HG02840 (cell line): ENCODE data around the gene OMP.

ENCODE experiments used
- ATAC-seq: cut with Tn5 transposase; IDR thresholded peaks from one replicate; pipeline ENCODE4 v1.9.1; 2021; ENCODE audit warnings: mild to moderate bottlenecking, moderate library complexity, moderate number of reproducible peaks; ENCODE audit not compliant: unreplicated experiment, low FRiP score

The OMP gene

DNA sequence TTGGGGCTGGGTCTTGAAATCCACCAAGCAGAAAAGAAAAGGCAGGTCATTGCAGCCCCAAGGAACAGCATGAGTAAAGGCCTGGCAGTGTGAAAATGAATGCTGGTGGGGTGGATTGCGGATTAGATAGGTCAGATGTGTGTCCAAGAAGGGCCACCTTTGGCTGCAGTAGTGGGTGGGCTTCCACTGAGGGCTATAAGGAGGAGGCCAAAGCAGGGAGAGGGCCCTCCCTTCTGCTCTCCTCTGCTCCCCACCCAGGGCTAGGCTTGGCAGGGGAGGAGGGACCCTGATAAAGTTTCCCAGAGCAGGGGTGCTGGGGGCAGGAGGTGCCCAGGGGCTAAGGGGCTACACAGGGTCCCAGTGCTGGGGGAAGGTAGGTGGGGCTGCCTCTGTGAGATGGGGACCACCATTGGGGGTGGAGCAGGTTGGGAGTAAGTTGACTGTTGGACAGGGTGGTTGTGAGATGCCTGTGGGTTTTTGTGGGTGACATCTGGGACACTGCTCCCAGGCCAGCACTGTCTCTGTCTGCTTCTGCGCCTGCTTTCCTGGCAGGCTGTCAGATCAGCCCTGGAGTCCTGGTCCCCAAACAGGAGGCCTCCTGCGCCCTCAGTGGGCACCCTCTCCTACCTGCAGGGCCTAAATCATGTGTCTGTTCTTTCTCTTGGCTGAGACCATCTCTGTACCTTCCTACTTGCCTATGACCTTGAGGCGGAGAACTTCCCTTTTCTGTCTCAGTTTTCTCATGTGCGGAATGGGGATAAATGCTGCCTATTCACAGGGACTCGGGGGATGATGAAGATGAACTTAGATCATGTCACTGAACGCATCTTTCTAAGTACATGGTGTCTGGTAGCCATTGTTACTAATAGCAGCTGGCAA, 33.9 kb upstream of the OMP start:
- no peak for ATAC-seq

DNA sequence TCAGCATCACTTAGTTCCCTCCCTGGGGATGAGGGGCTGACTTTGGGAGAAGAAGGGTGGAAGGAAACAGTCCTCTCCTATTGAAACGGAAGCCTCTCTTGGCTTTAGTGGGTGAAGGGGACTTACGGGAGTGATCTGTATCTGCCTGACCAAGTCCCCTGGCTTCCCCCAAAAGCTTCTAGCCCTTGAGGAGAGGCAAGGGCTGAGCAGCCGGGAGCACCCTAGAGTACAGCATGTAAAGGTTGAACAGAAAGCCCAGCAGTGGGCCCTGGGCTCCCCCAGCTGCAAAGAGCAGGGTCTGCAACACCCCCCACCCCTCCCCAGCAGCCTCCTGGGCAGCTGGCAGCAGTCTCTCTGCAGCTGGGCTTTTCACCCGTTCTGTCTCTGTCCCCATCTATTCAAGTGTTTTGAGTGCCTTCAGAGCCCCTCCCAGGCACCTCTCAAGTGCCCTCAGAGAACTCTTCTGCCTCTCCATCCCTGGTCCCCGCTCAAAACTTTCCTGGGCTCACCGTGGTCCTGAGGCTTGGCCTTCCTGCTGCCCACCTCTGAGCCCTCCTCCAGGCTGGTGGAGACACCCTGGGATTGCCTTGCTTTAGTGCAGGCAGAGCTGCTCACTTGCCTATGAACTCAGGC, 33.2 kb upstream of the OMP start:
- ATAC-seq: no peak

DNA sequence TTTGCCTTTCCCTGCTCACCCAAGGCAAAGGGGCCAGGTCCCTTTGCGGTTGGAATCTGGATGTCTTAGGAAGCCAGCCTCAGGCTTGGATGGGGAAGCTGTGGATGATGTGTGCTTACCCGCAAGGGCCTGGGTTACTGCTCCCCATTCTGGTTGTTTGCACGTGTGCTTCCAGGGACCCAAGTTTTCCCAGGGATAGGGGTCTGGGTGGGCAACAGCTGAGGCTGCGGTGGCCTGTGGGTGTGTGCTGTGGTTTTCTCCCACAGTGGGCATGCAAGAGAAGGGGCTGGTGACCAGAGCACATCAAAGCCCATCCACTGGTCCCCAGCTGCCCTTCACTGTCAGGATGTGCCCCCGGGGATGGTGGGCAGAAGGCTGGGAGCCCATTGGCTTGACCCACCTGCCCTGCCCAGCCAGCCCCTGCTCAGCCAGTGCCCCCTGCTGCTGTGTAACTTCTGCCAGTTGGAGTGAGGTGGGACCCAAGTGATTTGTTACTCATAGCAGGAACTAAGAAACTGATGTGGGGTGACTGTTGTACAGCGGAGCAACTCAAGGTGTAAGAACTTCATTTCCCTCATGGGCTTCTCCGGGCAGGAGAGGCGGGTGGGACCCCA, 32.6 kb upstream of the OMP start:
- ATAC-seq: no peak

DNA sequence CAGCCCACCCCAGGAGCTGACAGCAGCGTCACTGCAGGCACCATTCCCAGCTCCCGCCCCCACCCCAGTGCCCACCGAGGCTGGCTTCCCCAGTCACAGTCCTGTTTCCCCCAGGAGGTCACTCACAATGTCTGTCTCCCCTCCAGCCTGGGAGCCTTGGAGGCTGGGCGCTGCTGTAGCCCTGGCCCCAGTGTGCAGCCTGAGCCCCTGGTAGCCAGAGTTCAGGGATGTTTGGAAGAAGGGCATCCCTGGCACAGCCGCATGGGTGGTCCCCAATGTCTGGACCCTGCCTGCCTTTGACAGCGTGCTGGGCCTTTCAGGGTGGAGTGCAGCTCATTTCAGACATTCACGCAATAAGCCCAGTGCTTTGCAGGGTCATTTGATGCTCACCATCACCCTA, 31.6 kb upstream of the OMP start:
- no peak for ATAC-seq

DNA sequence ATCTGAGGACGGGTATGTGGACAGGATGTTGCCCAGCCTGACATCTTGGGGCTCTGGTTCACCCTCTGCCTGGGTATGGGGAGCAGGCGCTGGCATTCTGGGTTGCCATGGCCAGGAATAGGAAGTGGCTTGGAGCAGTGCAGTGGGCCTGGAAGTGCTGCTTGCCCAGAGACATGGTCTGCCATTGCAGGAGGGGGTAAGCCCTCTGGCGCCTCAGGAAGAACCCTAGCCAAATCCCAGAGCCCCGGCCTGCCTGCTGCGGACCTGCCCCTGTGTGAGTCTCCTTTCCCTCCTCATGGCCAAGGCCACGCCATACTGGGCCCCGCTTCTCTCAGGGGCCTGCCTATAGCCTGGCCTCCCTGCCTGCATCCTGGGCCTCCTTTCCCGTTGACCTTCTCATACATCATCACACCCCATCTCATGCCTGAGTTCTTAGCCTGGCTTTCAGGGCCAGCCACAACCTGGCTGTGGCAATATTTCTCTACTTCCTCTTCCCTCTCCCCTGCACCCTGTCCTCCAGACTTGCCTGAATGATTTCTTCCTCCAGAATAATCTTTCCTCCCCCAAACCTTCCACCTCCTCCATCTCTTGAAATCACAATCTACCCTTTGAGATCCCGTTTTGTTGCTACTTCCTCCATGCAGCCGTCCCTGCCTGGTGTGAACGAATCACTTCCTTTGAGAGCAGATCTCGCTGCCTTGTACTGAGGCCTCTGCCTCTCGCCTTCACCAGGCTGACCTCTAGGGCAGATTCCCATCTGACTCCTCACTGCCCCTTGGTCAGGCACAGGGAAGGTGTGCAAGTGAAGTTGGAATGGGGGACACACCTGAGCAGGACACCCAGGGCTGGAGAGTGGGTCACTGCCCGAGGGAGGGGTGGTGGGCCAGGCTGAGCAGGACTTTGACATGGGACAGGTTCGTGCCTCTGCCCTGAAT, 30.7 kb upstream of the OMP start:
- no peak for ATAC-seq

DNA sequence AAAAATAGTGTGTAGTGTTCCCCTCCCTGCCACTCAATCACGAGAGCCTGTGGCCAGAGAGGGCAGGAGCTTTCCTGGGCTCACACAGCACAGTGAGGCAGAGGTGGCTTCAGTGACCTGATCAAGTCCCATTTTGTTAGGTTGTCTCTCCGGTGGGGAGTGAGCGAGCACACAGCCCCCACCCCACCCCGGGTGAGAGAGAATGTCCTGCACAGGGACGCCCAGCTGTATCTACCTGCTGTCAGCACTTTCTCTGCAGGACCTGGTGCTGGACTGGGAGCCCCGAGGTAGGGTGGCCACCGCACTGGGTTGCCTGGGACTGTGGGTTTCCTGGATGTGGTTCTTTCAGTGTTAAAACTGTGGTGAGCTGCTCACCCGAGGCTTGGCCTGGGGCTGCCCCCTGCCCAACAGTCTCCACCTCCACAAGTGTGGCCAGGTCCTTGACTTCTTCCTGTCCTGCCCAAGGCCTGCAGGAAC, 29.8 kb upstream of the OMP start:
- ATAC-seq: no peak

DNA sequence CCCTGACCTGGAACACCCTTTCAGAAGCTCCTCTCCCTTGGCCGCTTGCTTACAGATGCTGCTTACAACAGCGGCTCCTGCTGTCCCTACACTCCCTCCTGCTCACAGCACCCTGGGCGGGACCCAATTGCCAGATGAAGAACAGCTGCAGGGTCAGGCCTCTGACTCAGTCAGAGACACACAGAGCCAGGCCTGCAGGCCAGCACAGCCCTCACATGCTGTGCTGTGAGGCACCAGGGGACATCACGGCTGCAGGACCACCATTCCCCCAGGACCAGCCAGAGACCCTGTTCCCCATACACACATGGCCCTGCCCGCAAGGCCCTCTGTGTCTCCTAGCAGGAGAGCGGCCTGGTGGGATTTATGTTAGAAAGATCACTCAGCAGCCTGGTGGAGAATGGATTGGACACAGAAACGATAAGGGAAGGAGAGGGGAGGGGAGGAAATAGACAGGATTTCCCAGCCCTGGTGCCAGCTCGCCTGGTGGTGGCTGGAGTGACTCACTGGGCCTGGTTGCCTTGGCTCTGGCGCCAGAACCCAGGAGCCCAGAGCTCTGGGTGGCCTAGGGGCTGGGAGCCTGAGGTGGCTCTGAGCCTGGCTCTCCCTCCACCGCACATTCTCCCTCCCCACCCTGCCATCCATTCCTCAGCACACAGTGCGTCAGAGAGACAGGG, 29.2 kb upstream of the OMP start:
- ATAC-seq: no peak

DNA sequence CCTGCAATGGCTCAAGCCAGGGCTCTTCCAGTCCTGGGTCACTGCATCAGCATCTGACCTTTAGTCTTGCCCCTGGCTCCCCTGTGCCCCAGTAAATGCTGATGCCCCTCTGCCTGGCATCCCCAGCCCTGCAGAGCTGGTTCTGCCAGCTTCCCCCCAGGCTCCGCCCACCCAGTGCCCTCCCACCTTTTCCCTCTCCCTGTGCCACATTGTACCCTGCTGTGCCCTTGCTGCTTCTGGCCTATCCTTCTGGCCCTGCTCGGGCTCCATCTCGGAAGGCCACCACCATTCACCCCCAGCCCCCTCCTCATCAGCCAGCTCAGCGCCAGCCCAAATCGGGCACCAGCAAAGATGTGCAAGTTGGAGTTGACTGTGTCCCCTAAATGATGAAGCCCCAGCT, 28.4 kb upstream of the OMP start:
- no peak for ATAC-seq

DNA sequence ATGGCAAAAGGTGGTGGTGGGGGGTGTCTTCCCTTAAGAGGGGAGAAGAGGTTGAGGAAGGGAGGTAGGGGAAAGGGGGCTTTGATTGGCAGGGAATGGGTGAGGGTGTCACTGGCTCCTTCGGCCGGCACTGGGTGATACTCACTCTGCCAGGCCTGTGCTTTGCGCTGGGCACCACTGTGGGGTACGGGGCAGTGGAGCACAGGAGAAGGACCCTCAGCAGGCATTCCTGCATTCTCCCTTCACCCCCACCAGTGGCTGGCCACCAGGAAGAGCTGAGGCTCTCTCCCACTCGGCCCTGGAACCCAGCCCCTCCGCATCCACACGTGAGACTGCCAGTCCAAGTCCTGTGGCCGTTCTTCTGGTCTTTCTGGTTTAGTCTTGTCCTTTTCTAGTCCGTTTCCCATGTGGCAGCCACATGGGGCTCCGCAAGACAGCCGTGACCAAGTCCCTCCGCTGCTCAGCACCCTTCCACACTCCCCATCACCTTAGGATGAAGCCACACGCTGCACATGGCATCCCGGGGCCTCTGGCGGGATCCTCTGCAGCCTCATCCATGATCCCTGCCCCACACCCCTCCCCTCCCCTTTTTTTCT, 27.9 kb upstream of the OMP start:
- no peak for ATAC-seq

DNA sequence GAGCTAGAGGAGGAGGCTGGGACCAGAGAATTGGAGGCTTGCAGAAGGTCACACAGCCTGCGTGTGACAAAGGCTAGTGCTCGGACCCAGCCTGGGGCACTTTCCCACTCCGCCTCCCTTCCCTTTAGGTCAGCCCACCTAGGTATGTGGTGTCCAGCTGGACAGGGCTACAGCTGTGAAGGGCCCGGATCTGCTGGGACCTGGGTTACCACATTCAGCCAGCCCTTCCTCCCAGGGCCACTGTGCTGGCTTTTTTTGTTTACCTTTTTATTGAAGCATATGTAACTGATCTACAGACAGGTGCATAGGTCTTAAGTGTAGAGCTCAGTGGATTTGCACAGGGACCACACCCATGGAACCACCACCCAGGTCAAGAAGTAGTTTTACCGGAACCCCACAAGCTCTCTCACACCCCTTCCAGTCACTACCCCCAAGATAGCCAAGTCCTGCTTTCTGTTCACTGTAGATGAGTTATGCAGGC, 27.2 kb upstream of the OMP start:
- no peak for ATAC-seq

DNA sequence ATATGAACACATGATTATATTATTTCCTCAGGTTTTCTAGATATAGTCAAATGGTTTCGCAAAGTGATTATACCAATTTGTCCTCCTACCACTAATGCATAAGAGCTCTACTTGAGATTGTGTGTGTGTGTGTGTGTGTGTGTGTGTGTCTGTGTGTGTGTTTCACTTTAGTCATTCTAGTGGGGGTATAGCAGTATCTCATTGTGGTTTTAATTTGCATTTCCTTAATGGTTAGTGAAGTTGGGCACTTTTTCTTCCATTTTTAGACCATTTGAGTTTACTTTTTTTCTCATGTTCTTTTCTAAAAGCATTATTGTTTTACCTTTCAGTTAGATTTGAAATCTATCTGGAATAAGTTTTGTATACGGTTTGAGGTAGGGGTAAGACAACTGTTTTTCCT, 23.0 kb upstream of the OMP start:
- no peak for ATAC-seq

DNA sequence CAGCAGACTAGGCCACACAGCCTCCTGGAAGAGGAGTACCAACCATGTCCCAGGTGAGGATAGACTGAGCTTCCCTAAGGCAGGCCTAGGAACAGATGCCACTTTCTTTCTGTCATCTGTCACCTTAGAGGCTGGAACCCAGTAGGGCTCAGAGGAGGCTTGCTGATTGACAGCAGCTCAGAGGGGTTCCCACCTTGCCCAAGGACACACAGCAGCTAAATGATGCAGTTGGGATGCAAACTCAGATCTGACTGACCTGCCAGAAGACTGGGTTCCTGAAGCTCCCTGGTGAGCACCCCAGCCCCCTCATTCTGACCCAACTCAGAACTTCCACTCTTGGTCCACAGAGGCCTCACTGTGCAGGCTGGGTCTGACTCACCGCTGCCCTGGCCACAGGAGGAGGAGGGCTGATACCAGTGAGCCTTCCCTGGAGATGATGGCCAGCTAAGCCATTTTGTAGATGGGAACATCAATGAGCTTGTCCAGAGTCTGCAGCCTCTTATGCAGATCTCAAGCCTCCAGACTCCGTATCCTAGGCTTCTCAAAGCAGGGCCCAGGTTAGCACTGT, 21.9 kb upstream of the OMP start:
- no peak for ATAC-seq

DNA sequence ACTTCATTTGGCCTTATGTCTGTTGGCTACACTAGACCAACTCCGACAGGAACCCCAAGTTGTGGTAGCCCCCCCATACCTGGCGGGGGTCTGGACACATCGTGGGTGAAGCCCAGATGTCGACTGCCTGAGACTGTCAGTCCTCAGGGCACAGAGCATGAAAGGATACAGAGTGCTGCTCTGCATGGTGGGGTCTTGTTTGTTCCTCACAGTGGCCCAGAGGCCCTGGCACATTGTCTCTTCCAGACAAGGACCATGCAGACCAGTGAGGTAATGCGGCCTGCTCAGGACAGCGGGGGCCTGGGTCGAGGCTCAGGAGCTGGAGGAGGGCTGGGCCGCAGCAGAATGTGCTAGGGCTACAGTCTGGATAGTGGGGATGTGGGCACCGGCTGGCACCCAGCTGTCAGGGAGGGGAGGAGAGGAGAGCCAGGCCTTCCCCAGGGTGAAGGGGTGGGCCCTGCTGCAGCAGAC, 21.2 kb upstream of the OMP start:
- no peak for ATAC-seq

DNA sequence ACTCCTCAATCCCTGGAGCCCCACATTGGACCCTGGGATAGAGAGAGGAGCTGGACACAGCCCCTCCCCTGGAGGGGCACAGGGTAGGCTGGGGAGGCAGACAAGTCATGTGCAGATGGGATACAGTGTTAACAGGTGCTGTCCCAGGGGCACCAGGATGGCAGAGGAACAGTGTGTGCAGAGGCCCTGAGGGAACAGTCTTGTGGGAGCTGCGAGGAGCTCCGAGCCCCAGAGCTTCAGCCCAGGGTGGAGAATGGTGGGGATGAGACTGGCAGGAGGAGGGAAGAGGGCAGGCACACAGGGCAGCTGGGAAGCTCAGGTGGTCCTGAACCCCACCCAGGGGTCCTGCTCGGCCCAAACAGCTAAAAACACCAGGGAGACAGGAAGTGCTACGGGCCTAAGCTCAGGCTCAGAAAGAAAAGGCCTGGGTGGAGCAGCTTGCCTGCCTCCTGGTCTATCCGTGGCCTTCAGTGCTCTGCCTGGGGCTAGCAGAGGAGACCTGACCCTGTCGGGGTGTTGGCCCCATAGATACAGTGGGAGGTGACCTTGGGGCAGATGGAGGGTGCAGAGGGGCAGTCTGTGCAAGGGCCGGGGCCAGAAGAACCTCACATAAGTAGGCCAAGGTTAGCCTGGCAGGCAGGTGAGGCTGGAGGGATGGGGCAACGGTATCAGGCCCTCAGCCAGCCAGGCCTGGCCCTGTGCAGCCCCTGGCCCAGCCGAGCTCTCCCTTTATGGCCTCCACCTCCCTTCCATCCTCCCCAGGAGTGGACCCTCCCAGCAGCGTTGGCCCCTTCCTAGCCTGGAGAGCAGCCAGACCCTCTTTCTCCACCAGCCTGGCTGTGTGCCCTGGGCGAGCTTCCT, 20.4 kb upstream of the OMP start:
- ATAC-seq: no peak

DNA sequence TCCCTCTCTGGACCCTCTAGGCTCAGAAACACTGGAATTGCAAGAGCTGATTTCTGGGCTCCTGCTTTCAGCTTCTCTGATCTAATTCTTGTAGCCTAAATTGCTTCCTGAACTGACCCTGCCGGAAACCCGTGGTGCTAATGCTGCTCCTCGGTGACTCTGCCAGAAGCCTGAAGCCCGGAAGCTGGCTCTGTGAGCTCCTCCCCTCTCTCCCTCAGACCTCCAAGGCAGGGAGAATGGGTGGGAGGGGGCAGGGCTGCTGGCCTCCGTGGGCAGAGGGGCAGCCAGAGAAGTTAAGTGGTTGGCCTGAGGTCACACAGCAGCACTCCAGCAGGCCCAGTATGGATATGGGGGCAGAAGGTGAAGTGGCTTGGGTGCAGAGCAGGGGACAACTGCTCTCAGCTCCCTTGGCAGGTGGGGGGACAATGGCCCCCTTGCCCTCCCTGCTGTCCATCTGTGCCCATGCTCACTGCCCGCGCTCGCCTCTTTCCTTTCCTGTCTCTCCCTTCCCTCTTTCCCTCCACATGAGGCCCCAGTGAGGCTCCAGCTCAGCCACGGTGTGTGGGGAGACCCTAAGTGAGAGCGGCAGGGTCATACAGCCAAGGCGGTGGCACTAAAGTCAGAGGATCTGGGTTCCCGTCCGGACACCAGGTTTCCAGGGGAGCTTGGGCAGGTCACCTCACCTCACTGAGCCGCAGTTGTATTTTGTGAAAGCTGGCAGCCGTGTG, 19.6 kb upstream of the OMP start:
- no peak for ATAC-seq

DNA sequence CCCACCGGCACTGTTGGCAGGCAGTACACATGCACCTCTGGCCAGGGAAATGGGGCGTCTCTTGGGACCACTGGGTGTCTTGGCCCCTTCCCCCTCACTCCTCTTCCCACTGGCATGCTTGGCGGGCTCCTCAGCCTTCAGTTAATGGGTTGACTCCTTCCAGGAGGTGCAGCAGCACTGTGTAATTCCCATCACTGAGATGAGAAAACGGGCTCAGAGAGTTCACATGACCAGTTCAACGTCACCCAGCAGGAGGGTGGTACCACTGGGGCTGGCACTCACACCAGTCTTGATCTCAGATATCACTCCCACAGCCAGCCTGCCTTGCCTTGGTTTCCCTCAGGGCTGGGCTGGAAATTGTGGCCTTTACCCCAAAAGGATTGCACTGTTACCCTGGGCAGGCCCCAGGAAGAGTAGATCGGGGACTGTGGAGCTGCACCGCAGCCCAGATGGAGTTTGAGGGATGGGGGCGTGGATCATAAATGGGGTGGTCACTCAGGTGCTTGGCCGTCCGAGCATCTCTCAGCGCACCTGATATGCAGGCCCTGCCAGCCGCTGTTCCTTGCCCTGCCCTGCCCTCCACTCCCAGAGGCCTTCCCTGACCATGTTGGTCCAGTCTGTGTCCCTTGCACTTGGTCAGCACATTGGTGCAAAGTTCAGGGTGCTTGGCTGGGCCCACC, 18.9 kb upstream of the OMP start:
- no peak for ATAC-seq
